ENCODE measurements around the gene YWHAE. TPM values are rescaled to one million over a fixed set of nuclear protein-coding genes. Genes with fewer than 3 reads are reported as not detected.
A peak's percentile ranks its signal among the peaks of the same experiment; 100 is the strongest.

The YWHAE gene
- total RNA-seq, 1 experiment from 2014 or later = 1,033 TPM

DNA sequence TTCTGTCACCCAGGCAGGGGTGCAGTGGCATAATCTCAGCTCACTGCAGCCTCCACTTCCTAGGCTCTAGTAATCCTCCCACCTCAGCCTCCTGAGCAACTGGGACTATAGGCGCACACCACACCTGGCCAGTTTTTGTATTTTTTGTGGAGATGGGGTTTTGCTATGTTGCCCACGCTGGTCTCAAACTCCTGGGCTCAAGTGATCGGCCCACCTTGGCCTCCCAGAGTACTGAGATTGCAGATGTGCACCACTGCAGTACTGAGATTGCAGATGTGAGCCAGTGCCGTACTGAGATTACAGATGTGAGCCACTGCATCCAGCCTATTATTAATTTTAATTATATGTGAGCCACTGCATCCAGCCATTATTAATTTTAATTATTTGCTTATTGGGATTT lies 42.2 kb upstream of the YWHAE start (continued):
- TF ChIP-seq, protein P1, sequence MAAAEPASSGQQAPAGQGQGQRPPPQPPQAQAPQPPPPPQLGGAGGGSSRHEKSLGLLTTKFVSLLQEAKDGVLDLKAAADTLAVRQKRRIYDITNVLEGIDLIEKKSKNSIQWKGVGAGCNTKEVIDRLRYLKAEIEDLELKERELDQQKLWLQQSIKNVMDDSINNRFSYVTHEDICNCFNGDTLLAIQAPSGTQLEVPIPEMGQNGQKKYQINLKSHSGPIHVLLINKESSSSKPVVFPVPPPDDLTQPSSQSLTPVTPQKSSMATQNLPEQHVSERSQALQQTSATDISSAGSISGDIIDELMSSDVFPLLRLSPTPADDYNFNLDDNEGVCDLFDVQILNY (CRISPR knock-in tag; IDR thresholded peaks at IDR 0.05) = no peak
- no peak for TF ChIP-seq ETV6 (CRISPR knock-in tag; IDR thresholded peaks at IDR 0.05)

DNA sequence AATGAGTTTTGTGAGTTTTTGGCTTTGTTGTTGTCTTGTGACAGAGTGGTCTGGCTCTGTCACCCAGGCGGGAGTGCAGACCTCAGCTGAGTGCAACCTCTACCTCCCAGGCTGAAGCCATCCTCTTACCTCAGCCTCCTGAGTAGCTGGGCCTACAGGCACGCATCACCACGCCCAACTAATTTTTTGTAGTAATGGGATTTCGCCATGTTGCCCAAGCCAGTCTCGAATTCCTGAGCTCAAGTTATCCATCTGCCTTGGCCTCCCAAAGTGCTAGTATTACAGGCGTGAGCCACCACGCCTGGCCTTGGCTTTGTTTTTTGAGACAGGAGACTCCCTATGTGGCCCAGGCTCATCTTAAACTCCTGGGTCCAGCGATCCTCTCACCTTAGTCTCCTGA lies 40.9 kb upstream of the YWHAE start:
- H3K4me3 Mint-ChIP-seq = no peak overlapping the region
- H3K27me3 Mint-ChIP-seq (ENCODE audit: low read depth) = no peaks in the 10 kb centered on the region
- no peaks in the 10 kb centered on the region for H3K4me1 Mint-ChIP-seq
- TF ChIP-seq, protein P2, sequence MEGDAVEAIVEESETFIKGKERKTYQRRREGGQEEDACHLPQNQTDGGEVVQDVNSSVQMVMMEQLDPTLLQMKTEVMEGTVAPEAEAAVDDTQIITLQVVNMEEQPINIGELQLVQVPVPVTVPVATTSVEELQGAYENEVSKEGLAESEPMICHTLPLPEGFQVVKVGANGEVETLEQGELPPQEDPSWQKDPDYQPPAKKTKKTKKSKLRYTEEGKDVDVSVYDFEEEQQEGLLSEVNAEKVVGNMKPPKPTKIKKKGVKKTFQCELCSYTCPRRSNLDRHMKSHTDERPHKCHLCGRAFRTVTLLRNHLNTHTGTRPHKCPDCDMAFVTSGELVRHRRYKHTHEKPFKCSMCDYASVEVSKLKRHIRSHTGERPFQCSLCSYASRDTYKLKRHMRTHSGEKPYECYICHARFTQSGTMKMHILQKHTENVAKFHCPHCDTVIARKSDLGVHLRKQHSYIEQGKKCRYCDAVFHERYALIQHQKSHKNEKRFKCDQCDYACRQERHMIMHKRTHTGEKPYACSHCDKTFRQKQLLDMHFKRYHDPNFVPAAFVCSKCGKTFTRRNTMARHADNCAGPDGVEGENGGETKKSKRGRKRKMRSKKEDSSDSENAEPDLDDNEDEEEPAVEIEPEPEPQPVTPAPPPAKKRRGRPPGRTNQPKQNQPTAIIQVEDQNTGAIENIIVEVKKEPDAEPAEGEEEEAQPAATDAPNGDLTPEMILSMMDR (IDR thresholded peaks at IDR 0.05) = no peak
- TF ChIP-seq, protein P3, sequence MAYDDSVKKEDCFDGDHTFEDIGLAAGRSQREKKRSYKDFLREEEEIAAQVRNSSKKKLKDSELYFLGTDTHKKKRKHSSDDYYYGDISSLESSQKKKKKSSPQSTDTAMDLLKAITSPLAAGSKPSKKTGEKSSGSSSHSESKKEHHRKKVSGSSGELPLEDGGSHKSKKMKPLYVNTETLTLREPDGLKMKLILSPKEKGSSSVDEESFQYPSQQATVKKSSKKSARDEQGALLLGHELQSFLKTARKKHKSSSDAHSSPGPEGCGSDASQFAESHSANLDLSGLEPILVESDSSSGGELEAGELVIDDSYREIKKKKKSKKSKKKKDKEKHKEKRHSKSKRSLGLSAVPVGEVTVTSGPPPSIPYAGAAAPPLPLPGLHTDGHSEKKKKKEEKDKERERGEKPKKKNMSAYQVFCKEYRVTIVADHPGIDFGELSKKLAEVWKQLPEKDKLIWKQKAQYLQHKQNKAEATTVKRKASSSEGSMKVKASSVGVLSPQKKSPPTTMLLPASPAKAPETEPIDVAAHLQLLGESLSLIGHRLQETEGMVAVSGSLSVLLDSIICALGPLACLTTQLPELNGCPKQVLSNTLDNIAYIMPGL (CRISPR knock-in tag; IDR thresholded peaks at IDR 0.05) = no peak
- TF ChIP-seq, protein P4, sequence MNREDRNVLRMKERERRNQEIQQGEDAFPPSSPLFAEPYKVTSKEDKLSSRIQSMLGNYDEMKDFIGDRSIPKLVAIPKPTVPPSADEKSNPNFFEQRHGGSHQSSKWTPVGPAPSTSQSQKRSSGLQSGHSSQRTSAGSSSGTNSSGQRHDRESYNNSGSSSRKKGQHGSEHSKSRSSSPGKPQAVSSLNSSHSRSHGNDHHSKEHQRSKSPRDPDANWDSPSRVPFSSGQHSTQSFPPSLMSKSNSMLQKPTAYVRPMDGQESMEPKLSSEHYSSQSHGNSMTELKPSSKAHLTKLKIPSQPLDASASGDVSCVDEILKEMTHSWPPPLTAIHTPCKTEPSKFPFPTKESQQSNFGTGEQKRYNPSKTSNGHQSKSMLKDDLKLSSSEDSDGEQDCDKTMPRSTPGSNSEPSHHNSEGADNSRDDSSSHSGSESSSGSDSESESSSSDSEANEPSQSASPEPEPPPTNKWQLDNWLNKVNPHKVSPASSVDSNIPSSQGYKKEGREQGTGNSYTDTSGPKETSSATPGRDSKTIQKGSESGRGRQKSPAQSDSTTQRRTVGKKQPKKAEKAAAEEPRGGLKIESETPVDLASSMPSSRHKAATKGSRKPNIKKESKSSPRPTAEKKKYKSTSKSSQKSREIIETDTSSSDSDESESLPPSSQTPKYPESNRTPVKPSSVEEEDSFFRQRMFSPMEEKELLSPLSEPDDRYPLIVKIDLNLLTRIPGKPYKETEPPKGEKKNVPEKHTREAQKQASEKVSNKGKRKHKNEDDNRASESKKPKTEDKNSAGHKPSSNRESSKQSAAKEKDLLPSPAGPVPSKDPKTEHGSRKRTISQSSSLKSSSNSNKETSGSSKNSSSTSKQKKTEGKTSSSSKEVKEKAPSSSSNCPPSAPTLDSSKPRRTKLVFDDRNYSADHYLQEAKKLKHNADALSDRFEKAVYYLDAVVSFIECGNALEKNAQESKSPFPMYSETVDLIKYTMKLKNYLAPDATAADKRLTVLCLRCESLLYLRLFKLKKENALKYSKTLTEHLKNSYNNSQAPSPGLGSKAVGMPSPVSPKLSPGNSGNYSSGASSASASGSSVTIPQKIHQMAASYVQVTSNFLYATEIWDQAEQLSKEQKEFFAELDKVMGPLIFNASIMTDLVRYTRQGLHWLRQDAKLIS (CRISPR knock-in tag; IDR thresholded peaks at IDR 0.05; ENCODE audit: borderline replicate concordance) = no peak
- TF ChIP-seq GABPB1 (CRISPR knock-in tag; IDR thresholded peaks at IDR 0.05) (no peak), TEAD1 (CRISPR knock-in tag; IDR thresholded peaks at IDR 0.05) (no peak), SOX15 (CRISPR knock-in tag; IDR thresholded peaks at IDR 0.05) (no peak), PRRX2 (CRISPR knock-in tag; IDR thresholded peaks at IDR 0.05) (no peak), ETV6 (CRISPR knock-in tag; IDR thresholded peaks at IDR 0.05) (no peak), ZNF317 (CRISPR knock-in tag; IDR thresholded peaks at IDR 0.05; ENCODE audit: borderline replicate concordance, low read depth) (no peak), SMAD4 (CRISPR knock-in tag; IDR thresholded peaks at IDR 0.05) (no peak), MXD4 (CRISPR knock-in tag; IDR thresholded peaks at IDR 0.05; ENCODE audit: borderline replicate concordance) (no peak), CBFB (CRISPR knock-in tag; IDR thresholded peaks at IDR 0.05; ENCODE audit: low read depth) (no peak), NFE2L1 (CRISPR knock-in tag; IDR thresholded peaks at IDR 0.05) (no peak)
- TF ChIP-seq, protein P5, sequence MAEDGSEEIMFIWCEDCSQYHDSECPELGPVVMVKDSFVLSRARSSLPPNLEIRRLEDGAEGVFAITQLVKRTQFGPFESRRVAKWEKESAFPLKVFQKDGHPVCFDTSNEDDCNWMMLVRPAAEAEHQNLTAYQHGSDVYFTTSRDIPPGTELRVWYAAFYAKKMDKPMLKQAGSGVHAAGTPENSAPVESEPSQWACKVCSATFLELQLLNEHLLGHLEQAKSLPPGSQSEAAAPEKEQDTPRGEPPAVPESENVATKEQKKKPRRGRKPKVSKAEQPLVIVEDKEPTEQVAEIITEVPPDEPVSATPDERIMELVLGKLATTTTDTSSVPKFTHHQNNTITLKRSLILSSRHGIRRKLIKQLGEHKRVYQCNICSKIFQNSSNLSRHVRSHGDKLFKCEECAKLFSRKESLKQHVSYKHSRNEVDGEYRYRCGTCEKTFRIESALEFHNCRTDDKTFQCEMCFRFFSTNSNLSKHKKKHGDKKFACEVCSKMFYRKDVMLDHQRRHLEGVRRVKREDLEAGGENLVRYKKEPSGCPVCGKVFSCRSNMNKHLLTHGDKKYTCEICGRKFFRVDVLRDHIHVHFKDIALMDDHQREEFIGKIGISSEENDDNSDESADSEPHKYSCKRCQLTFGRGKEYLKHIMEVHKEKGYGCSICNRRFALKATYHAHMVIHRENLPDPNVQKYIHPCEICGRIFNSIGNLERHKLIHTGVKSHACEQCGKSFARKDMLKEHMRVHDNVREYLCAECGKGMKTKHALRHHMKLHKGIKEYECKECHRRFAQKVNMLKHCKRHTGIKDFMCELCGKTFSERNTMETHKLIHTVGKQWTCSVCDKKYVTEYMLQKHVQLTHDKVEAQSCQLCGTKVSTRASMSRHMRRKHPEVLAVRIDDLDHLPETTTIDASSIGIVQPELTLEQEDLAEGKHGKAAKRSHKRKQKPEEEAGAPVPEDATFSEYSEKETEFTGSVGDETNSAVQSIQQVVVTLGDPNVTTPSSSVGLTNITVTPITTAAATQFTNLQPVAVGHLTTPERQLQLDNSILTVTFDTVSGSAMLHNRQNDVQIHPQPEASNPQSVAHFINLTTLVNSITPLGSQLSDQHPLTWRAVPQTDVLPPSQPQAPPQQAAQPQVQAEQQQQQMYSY (CRISPR knock-in tag; IDR thresholded peaks at IDR 0.05) = no peak
- TF ChIP-seq, protein P6, sequence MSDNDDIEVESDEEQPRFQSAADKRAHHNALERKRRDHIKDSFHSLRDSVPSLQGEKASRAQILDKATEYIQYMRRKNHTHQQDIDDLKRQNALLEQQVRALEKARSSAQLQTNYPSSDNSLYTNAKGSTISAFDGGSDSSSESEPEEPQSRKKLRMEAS (CRISPR knock-in tag; IDR thresholded peaks at IDR 0.05) = no peak
- TF ChIP-seq, protein P7, sequence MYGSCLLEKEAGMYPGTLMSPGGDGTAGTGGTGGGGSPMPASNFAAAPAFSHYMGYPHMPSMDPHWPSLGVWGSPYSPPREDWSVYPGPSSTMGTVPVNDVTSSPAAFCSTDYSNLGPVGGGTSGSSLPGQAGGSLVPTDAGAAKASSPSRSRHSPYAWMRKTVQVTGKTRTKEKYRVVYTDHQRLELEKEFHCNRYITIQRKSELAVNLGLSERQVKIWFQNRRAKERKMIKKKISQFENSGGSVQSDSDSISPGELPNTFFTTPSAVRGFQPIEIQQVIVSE (CRISPR knock-in tag; IDR thresholded peaks at IDR 0.05; ENCODE audit: borderline replicate concordance) = no peak
- ATAC-seq = no peak
- peak overlapping the region; percentile 24; the same call in 1 of the 2 replicates for H3K27ac Mint-ChIP-seq
- no peaks in the 10 kb centered on the region for H3K9me3 Mint-ChIP-seq
- ChIA-PET CTCF (interaction anchor here (0.6 kb wide), 1 partner anchor 12 kb away, joined by 5 read pairs; no protein-coding TSS in a partner anchor), POLR2A (no interaction called here)
- peaks cover 11% of the 10 kb centered on the region for H3K36me3 Mint-ChIP-seq
- DNase-seq (ENCODE audit: low spot score) = no peak

Measured in WTC11 (cell line).